ENCODE data around the gene PTH1R. TPM values are rescaled to one million over a fixed set of nuclear protein-coding genes. Genes with fewer than 3 reads are reported as not detected.

Gene PTH1R
- total RNA-seq, 2 donors from 2014 or later = 1.3 to 10.8 TPM

- intact Hi-C loops (cut with DNase I) = loop anchor here (5.0 to 10.0 kb wide), 3 partner anchors 38 to 165 kb away; partner anchors contain the start of gene TMIE
- Histone ChIP-seq H3K9me3 (no peaks in the 10 kb centered on the region), H3K27ac (no peak overlapping the region), H3K4me1 (replicated peaks) (peaks cover 9% of the 10 kb centered on the region), H3K4me3 (no peak overlapping the region), H3K36me3 (no peaks in the 10 kb centered on the region), H3K27me3 (replicated peaks; ENCODE audit: insufficient read depth) (no peaks in the 10 kb centered on the region)
- 78% methylated on average over 10 of the region's 10 CpGs for WGBS
- DNase-seq (ENCODE audit: low spot score) = no peak
- TF ChIP-seq POLR2AphosphoS5 (IDR thresholded peaks at IDR 0.05) (no peak), POLR2A (IDR thresholded peaks at IDR 0.05) (no peak), CTCF (IDR thresholded peaks at IDR 0.05) (no peak)
Measured at GRCh38 chr3:46869440-46869839, 8.1 kb upstream of the PTH1R start.

DNA sequence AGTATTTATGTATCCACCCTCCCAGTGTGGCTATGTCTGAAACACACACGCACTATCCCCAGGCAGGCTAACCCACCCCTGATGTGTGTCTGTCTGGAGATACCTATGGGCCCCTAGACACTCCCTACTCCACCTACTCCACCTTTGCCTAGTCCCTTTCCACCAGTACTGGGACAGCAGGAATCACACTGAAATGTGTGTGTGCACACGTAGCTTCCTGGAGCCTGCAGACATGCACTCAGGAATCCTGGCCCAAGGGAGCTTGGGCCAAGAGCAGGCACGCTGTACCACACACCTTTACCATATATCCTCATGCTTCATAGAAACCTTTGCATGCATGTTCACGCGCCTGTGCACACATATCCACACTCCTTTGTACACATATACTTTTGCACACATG, 6.9 kb upstream of the PTH1R start:
- intact Hi-C loops (cut with DNase I) = no loop called here
- H3K36me3 ChIP-seq = no peaks in the 10 kb centered on the region
- no peaks in the 10 kb centered on the region for H3K27me3 ChIP-seq (replicated peaks; ENCODE audit: insufficient read depth)
- no peak for DNase-seq (ENCODE audit: low spot score)
- H3K4me1 ChIP-seq (replicated peaks) = peaks cover 7% of the 10 kb centered on the region
- no peak for TF ChIP-seq POLR2A (IDR thresholded peaks at IDR 0.05)
- no peak for TF ChIP-seq CTCF (IDR thresholded peaks at IDR 0.05)
- no peak for TF ChIP-seq POLR2AphosphoS5 (IDR thresholded peaks at IDR 0.05)
- no peaks in the 10 kb centered on the region for H3K9me3 ChIP-seq
- 90% methylated on average over 5 of the region's 5 CpGs for WGBS
- H3K4me3 ChIP-seq = no peak overlapping the region
- no peak overlapping the region for H3K27ac ChIP-seq

DNA sequence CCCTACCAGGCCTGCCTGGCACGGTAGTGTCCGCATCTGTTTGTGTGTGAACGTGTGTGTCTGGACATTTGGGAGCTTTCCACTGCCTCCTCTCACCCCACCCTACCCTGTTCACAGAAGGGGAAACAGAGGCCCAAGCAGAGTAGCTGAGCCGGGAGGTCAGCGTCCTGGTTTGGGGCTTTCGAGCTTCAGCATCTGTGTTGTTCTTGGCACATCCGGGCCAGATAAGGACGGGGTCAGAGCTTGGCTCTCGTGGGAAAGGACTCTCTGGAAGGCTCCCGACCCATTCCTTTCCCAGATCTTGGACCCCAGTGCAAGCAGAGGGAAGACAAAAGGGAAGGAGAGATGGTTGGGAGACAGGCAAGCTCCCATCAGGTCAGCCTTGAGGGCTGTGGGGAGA, 6.3 kb upstream of the PTH1R start:
- DNase-seq (ENCODE audit: low spot score) = no peak
- 84% methylated on average over 10 of the region's 10 CpGs for WGBS
- Histone ChIP-seq H3K27me3 (replicated peaks; ENCODE audit: insufficient read depth) (no peaks in the 10 kb centered on the region), H3K27ac (no peak overlapping the region), H3K36me3 (no peaks in the 10 kb centered on the region), H3K4me1 (replicated peaks) (peaks cover 7% of the 10 kb centered on the region), H3K4me3 (no peak overlapping the region), H3K9me3 (no peaks in the 10 kb centered on the region)
- intact Hi-C loops (cut with DNase I) = no loop called here
- TF ChIP-seq CTCF (IDR thresholded peaks at IDR 0.05) (no peak), POLR2A (IDR thresholded peaks at IDR 0.05) (no peak), POLR2AphosphoS5 (IDR thresholded peaks at IDR 0.05) (no peak)

DNA sequence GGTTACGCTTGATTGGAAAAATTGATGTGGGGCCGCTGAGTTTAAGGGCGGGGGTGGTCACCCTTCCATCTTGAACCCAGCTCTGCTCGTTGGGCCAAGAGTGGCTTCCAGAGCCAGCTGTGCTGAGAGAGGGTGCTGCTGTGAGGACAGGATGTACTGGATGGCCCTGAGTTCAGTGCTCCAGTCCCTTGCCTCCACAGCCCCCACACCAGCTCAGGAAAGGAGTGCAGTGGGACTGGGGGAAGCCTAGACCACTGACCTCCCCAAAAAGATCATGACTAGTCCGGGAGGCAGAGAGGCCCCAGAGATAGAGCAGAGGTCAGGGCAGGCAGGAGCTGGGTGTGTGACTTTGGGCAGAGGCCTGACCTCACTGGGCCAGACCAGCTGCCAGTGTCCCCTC, 4.0 kb upstream of the PTH1R start:
- no peak overlapping the region for H3K27ac ChIP-seq
- DNase-seq (ENCODE audit: low spot score) = no peak

More for the DNA sequence above, 4.0 kb upstream of the PTH1R start:
- intact Hi-C loops (cut with DNase I) = no loop called here
- Histone ChIP-seq H3K4me1 (replicated peaks) (no peaks in the 10 kb centered on the region), H3K36me3 (no peaks in the 10 kb centered on the region), H3K9me3 (no peaks in the 10 kb centered on the region), H3K4me3 (no peak overlapping the region), H3K27me3 (replicated peaks; ENCODE audit: insufficient read depth) (no peaks in the 10 kb centered on the region)
- 82% methylated on average over 5 of the region's 5 CpGs for WGBS
- TF ChIP-seq POLR2A (IDR thresholded peaks at IDR 0.05) (no peak), POLR2AphosphoS5 (IDR thresholded peaks at IDR 0.05) (no peak), CTCF (IDR thresholded peaks at IDR 0.05) (no peak)

Measured in prostate gland (tissue), 2 donors.